HG03571 (cell line): Measurements from ENCODE around the gene ZNF92.
"Not testable (repeated sequence)": the region's sequence is repeated elsewhere in the genome, so short reads cannot be mapped to it uniquely, and the experiment has no call there.

ENCODE experiments used
- ATAC-seq: cut with Tn5 transposase; IDR thresholded peaks from one replicate; pipeline ENCODE4 v1.9.1; 2021; ENCODE audit not compliant: unreplicated experiment

The ZNF92 gene

GRCh38 chr7:65373608-65374351, at the start of gene ZNF92:
TSS of gene ZNF92 (plus strand) at chr7:65373855. CDS start at chr7:65373998, 143 bp downstream.
- peak; percentile 100 for ATAC-seq

GRCh38 chr7:65325793-65326432, 47.7 kb upstream of the ZNF92 start:
- ATAC-seq, result no peak

DNA sequence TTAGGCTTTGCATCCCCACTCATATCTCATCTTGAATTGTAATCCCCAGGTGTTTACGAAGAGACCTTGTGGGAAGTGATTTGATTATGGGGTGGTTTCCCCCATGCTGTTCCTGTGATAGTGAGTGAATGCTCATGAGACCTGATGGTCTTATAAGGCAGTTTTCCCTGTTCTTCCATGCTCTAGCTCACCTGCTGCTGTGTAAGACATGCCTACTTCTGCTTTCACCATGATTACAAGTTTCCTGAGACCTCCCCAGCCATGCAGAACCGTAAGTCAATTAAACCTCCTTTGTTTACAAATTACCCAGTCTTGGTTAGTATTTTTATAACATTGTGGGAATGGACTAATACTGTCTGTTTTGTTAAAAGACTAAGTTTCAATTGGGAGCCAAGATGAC, 35.3 kb upstream of the ZNF92 start:
- peak; percentile 68 for ATAC-seq

GRCh38 chr7:65339257-65339656, 34.4 kb upstream of the ZNF92 start:
- no peak for ATAC-seq

DNA sequence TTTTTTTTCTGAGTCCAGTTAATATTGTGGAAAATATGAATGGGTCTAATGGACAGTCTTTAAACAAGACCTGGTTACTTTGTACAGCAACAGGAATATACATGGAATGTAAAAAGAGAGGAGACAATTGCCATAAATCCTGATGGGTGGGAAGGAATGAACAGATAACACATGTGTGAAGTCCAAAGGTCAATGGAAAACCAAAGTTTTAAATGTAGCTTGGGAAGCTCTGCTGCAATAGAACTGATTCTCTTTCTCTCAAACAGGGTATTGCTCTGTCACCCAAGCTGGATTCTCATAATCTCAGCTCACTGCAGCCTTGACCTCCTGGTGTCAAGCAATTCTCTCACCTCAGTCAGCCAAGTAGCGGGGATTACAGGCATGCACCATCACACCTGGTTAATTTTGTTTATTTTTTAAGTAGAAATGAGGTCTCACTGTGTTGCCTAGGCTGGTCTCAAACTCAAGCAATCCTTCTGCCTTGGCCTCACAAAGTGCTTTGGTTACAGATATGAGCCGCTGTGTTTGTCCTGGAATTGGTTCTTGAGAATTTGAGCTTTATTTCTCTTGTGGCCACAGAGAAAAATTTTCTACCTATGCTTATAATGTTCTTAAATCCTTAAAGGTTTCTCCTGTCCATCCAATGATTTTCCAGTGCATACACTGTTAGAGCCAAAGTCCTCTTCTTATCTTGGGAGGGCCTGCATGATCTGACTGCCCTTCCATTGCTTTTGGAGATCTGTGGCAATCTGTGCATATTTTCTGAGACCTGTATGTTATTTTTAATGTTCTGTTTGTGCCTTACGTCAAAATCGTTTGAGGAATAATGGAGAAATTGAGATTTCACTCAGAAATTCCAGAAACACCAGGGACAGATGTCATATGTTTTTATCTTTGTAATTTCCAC, 30.7 kb upstream of the ZNF92 start:
- no peak for ATAC-seq

DNA sequence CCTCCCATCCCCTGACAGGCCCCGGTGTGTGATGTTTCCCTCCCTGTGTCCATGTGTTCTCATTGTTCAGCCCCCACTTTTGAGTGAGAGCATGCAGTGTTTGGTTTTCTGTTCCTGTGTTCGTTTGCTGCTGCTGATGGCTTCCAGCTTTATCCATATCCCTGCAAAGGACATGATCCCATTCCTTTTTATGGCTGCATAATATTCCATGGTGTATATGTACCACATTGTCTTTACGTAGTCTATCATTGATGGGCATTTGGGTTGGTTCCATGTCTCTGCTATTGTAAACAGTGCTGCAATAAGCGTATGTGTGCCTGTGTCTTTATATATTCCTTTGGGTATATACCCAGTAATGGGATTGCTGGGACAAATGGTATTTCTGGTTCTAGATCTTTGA, 29.1 kb upstream of the ZNF92 start:
- ATAC-seq, result not testable (repeated sequence)

- no peak for ATAC-seq
Measured at GRCh38 chr7:65354263-65354662, 19.4 kb upstream of the ZNF92 start.

DNA sequence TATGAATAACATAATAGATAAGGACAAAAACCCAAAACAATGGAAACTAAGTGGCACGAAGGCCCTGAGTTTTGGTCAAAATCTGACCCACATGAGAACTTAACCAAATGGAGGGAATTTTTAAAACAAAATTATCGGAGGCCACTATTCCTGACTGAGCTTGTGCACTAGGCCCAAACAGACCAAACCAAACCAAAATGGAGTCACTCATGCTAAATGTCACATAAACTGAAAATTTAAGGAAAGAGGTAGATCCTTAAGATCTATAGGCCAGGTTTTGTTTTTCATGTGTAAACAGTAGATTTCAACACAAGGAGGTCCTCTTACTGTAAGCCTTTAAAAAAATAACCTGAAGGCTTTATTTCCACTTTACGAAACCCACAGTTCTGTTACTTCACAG, 3.8 kb upstream of the ZNF92 start:
- no peak for ATAC-seq

DNA sequence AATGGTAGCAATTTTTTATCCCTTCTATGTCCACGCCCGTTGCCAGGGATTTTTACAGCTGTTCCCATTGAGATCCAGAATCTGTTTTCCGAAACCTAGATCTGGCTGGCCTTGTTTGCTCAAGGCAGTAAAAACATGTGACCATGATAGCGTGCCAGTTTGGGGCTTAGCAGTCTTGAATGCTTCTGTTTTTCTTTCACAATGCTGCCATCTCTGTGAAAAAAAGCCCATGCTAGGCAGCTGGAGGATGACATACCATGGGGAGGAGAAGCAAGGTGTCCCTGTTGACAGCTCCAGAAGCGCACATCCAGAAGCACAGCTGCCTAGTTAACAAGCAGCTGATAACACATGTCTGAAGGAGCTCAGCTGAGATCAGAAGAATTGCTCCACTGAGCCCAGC, 2.2 kb upstream of the ZNF92 start:
- ATAC-seq, result no peak

GRCh38 chr7:65379318-65379717, 5.7 kb downstream of the ZNF92 start:
- no peak for ATAC-seq

GRCh38 chr7:65381742-65382141, 8.1 kb downstream of the ZNF92 start:
- ATAC-seq, result no peak

- no peak for ATAC-seq
Measured at GRCh38 chr7:65382452-65382851, 8.8 kb downstream of the ZNF92 start.

DNA sequence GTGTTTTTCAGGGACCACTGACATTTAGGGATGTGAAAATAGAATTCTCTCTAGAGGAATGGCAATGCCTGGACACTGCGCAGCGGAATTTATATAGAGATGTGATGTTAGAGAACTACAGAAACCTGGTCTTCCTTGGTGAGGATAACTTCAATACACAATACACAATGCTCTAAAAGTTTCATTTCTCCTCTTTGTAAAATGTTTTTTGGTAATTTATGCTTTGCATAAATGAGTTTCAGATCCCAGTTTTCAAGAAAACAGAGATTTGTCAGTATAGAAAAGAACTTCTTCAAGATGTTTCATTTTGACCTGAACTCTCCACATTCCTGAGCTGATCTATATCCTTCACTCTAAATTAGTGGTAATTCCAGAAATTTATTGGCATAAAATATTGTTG, 14.2 kb downstream of the ZNF92 start:
- ATAC-seq, result no peak

DNA sequence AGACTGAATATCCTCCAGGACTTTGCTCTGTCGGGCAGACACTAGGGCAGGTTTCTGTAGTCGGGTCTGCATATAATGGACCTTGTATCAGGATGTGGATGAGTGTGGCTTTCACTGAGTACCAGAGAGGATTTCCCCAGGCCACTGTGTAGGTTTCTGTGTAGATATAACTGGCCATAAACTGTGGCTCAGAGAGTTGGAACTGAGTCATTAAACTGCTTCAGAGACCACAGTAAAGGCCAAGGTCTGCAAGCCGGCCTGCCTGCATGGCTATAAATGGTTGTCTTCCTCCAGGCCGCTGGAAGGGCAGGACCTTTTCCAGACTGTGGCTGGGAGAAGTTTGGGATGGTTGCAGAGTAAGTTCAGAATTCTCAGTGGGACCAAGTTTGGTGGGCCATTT, 16.9 kb downstream of the ZNF92 start:
- ATAC-seq, result peak; percentile 65

GRCh38 chr7:65397730-65398142, 24.1 kb downstream of the ZNF92 start:
- ATAC-seq, result no peak

DNA sequence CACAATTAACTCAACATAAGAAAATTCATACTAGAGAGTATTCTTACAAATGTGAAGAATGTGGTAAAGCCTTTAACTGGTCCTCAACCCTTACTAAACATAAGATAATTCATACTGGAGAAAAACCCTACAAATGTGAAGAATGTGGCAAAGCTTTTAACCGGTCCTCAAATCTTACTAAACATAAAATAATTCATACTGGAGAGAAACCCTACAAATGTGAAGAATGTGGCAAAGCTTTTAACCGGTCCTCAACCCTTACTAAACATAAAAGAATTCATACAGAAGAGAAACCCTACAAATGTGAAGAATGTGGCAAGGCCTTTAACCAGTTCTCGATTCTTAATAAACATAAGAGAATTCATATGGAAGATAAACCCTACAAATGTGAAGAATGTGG, 25.0 kb downstream of the ZNF92 start:
- not testable (repeated sequence) for ATAC-seq

GRCh38 chr7:65399101-65399500, 25.4 kb downstream of the ZNF92 start:
- ATAC-seq, result not testable (repeated sequence)

DNA sequence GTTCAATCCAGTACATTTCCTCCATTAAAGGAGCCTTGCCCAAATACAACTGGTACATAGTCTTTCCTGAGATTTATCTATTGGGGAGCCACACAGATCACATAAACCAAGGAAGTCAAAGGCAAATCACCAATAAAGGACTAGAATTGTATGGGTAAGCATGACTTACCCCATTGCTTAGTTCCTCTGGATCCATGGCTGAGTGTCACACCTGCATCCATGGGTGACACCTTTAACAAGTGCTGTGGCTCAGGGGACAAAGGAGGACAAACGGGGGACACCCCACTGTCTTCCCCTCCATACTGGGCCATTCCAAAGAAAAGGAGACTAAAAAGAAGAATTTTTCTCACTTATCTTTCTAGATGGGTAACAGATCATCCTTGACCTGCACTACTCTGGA, 30.4 kb downstream of the ZNF92 start:
- no peak for ATAC-seq

DNA sequence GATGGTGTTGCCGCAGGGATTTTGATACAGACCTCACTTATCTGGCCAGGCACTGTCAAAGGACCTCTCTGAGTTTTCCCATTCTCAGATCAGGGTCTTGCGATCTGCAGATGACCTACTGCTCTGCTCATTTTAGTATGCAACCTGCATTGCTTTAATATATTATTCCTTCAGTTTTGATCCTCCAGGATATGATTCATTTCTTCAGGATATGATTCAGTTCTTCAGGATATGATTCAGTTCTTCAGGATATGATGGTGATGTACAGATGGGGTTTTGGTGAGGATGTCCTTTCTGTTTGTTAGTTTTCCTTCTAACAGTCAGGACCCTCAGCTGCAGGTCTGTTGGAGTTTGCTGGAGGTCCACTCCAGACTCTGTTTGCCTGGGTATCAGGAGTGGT, 33.1 kb downstream of the ZNF92 start:
- ATAC-seq, result not testable (repeated sequence)

DNA sequence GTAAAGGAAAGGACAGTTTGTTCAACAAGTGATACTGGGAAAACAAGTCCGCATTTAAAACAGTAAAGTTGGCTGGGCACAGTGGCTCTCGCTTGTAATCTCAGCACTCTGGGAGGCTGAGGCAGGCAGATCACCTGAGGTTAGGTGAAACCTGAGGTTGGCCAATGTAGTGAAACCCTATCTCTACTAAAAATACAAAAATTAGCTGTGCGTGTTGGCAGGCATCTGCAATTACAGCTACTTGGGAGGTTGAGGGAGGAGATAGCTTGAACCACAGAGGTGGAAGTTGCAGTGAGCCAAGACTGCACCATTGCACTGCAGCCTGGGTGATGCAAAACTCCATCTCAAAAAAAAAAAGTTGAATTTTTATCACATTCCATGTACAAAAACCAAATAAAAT, 35.7 kb downstream of the ZNF92 start:
- ATAC-seq, result no peak

DNA sequence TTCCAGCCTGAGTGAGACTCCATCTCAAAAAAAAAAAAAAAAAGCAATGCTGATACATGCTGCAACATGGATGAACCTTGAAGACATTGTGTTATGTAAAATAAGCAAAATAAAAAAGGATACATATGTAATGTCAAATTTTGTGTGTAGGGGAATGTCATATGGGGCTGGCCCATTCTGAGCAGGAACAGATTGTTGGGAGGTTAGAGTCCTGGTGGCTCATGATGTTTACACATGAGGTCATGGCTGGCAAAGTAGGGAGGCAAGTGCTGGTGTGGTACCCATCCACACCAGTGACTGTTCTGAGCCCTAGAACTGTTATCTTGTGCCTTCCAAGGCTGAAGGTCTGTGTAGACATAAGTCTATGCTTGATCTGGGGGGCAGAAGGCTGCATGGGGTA, 37.6 kb downstream of the ZNF92 start:
- ATAC-seq, result no peak

DNA sequence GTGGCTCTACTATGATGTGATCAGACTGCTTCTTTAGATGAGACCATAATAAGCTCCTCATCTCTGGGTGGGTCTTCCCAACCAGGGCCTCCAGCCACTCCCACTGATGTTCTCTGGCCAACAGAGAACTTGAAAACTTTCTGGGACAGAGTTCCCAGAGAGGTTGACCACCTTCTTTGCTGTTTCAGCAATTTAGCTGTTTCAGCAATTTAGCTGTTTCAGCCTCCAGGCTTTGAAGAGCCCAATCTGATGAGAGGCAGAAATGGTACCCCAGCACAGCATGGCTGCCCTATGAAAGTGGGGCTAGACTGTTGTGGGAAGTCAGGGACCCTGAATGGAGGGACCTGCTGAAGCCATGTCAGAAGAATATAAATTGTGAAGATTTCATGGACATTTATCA, 49.0 kb downstream of the ZNF92 start:
- no peak for ATAC-seq
